K562 (cell line): ENCODE results near the gene MAD2L1BP. TPM values are rescaled to one million over a fixed set of nuclear protein-coding genes. Genes with fewer than 3 reads are reported as not detected.
A peak's percentile ranks its signal among the peaks of the same experiment; 100 is the strongest.

Experiments
- BCOR ChIP-seq: fragments of 450-650 bp; IDR thresholded peaks from 2 replicates; pipeline ENCODE4 v1.6.1; 2016
- E2F5 ChIP-seq: sonication (generic); formaldehyde crosslinking; IDR thresholded peaks from 2 replicates; pipeline ENCODE4 v1.8.0; 2022; ENCODE audit warnings: mild to moderate bottlenecking, missing genetic modification reagents
- ELF2 ChIP-seq: fragments of 250-450 bp; sonication (Bioruptor Pico); IDR thresholded peaks from 2 replicates; pipeline ENCODE4 v1.5.0; 2021; ENCODE audit warnings: mild to moderate bottlenecking
- IRF2 ChIP-seq: sonication (generic); formaldehyde crosslinking; IDR thresholded peaks from 2 replicates; pipeline ENCODE4 v1.8.1; 2022; ENCODE audit warnings: mild to moderate bottlenecking, missing genetic modification reagents
- MXI1 ChIP-seq: IDR thresholded peaks from 2 replicates; pipeline ENCODE4 v1.6.1; 2011; ENCODE audit warnings: low read depth, mild to moderate bottlenecking, improper control_type of control experiment, low read length
- PCBP1 ChIP-seq: fragments of 200-400 bp; formaldehyde crosslinking; IDR thresholded peaks from 2 replicates; pipeline ENCODE4 v1.6.1; 2018; ENCODE audit warnings: mild to moderate bottlenecking, low read depth, low read length; ENCODE audit not compliant: poor library complexity, severe bottlenecking
- RNF2 ChIP-seq: sonication (generic); IDR thresholded peaks from 2 replicates; pipeline ENCODE4 v1.6.1; 2016
- ZNF785 ChIP-seq: fragments of 250-450 bp; sonication (Bioruptor Pico); IDR thresholded peaks from 2 replicates; pipeline ENCODE4 v1.4.0; 2020; ENCODE audit warnings: mild to moderate bottlenecking
- polyA plus RNA-seq, 8 experiments: library from polyadenylated mRNA; depleted of rRNA in 4 of 8; stranded (reverse) in 5 of 8; unstranded in 3 of 8; fragments of >200 nt; fragmentation: Nextera tagmentation in 2 of 8; fragmentation: Illumina TruSeq in 1 of 8; extraction: Ambion mirVana in 2 of 8; extraction: Trizol in 1 of 8; gene quantifications; 2 replicates each; pipeline versions ENCODE4 v1.2.1 to v1.2.3, GENCODE V29; 2011 to 2014; ENCODE audit warnings: inconsistent platforms in 1 of 8, missing spikeins in 1 of 8
- total RNA-seq, 7 experiments: library from RNA; depleted of rRNA in 6 of 7; stranded (reverse); fragments of >200 nt in 6 of 7; fragmentation: Illumina TruSeq in 2 of 7; extraction: Trizol in 2 of 7; gene quantifications; 2 replicates each; pipeline versions ENCODE4 v1.2.1 to v1.2.3, GENCODE V29; 2011 to 2021; ENCODE audit warnings: low replicate concordance in 1 of 7
- TF ChIP-seq, protein P1 (sequence below): sonication (generic); formaldehyde crosslinking; IDR thresholded peaks from 2 replicates; pipeline ENCODE4 v1.8.1; 2023; ENCODE audit warnings: mild to moderate bottlenecking, missing genetic modification reagents, moderate library complexity
- TF ChIP-seq, protein P2 (sequence below), 3 experiments: IDR thresholded peaks in 2 of 3; conservative IDR thresholded peaks in 1 of 3; 2 replicates each; pipeline ENCODE4 v1.5.1; 2011 to 2012; ENCODE audit warnings: low read length in 3 of 3, mild to moderate bottlenecking in 3 of 3, control low read depth in 2 of 3, improper control_type of control experiment in 1 of 3, inconsistent platforms in 1 of 3, low read depth in 1 of 3, mixed read lengths in 1 of 3, moderate library complexity in 1 of 3; ENCODE audit not compliant: insufficient read depth in 2 of 3
- TF ChIP-seq, protein P3 (sequence below), 2 experiments: IDR thresholded peaks; 2 replicates each; pipeline ENCODE4 v1.6.1; 2012; ENCODE audit warnings: improper control_type of control experiment in 2 of 2, low read depth in 2 of 2, low read length in 2 of 2, borderline replicate concordance in 1 of 2
- TF ChIP-seq, protein P4 (sequence below): sonication (generic); formaldehyde crosslinking; IDR thresholded peaks from 2 replicates; pipeline ENCODE4 v1.8.0; 2022; ENCODE audit warnings: mild to moderate bottlenecking, low read depth, missing genetic modification reagents

The MAD2L1BP gene
- total and polyA plus RNA-seq, 9 of the 15 experiments (the other 6 are each of a cell fraction or from before 2014, with no cell fraction given): 69.7 to 321 (median 111) TPM

DNA sequence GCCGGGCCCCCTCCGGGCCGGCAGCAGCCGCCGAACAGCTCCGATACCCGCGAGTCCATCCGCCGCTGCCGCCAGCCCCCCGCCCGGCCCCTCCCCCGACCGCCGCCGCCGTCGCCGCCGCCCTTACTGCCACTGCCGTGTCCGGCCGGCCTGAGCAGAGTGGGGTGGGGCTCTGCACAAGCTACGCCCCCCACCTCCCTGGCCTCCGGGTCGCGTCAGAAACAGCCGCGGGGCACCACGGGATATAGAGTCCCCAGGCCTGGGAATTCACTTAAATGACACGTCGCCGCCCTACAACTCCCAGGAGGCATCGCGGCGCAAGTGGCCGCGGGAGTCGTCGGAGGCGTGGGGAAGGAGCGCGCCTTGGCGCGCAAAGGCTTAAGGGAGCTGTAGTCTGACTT lies 6.5 kb upstream of the MAD2L1BP start, which contains the start of gene GTPBP2 (continued):
- TF ChIP-seq E2F5 (CRISPR knock-in tag) (0 out of 2 replicates have a peak, but pooled peaks have one; percentile 2), PCBP1 (peak; percentile 71), BCOR (no peak), IRF2 (CRISPR knock-in tag) (no peak), MXI1 (peak; percentile 65), RNF2 (0 out of 2 replicates have a peak, but pooled peaks have one; percentile 3), ZNF785 (no peak), ELF2 (no peak)
- TF ChIP-seq, protein P1, sequence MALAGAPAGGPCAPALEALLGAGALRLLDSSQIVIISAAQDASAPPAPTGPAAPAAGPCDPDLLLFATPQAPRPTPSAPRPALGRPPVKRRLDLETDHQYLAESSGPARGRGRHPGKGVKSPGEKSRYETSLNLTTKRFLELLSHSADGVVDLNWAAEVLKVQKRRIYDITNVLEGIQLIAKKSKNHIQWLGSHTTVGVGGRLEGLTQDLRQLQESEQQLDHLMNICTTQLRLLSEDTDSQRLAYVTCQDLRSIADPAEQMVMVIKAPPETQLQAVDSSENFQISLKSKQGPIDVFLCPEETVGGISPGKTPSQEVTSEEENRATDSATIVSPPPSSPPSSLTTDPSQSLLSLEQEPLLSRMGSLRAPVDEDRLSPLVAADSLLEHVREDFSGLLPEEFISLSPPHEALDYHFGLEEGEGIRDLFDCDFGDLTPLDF (CRISPR knock-in tag): peak; percentile 91; the same call in 1 of the 2 replicates
- TF ChIP-seq, protein P2, sequence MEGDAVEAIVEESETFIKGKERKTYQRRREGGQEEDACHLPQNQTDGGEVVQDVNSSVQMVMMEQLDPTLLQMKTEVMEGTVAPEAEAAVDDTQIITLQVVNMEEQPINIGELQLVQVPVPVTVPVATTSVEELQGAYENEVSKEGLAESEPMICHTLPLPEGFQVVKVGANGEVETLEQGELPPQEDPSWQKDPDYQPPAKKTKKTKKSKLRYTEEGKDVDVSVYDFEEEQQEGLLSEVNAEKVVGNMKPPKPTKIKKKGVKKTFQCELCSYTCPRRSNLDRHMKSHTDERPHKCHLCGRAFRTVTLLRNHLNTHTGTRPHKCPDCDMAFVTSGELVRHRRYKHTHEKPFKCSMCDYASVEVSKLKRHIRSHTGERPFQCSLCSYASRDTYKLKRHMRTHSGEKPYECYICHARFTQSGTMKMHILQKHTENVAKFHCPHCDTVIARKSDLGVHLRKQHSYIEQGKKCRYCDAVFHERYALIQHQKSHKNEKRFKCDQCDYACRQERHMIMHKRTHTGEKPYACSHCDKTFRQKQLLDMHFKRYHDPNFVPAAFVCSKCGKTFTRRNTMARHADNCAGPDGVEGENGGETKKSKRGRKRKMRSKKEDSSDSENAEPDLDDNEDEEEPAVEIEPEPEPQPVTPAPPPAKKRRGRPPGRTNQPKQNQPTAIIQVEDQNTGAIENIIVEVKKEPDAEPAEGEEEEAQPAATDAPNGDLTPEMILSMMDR (IDR thresholded peaks at IDR 0.05 in 2 of 3, conservative IDR thresholded peaks at IDR 0.05 in 1 of 3; ENCODE audit: insufficient read depth in 2 of 3, low read depth in 1 of 3, low read length in 3 of 3): peak in 1 of 3 experiments; percentile 17; a peak in 2 of 6 replicates
- TF ChIP-seq, protein P3, sequence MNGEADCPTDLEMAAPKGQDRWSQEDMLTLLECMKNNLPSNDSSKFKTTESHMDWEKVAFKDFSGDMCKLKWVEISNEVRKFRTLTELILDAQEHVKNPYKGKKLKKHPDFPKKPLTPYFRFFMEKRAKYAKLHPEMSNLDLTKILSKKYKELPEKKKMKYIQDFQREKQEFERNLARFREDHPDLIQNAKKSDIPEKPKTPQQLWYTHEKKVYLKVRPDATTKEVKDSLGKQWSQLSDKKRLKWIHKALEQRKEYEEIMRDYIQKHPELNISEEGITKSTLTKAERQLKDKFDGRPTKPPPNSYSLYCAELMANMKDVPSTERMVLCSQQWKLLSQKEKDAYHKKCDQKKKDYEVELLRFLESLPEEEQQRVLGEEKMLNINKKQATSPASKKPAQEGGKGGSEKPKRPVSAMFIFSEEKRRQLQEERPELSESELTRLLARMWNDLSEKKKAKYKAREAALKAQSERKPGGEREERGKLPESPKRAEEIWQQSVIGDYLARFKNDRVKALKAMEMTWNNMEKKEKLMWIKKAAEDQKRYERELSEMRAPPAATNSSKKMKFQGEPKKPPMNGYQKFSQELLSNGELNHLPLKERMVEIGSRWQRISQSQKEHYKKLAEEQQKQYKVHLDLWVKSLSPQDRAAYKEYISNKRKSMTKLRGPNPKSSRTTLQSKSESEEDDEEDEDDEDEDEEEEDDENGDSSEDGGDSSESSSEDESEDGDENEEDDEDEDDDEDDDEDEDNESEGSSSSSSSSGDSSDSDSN (IDR thresholded peaks at IDR 0.05; ENCODE audit: borderline replicate concordance in 1 of 2, low read depth in 2 of 2, low read length in 2 of 2): 0 out of 4 replicates have a peak, but pooled peaks have one; percentile 49 to 62
- TF ChIP-seq, protein P4, sequence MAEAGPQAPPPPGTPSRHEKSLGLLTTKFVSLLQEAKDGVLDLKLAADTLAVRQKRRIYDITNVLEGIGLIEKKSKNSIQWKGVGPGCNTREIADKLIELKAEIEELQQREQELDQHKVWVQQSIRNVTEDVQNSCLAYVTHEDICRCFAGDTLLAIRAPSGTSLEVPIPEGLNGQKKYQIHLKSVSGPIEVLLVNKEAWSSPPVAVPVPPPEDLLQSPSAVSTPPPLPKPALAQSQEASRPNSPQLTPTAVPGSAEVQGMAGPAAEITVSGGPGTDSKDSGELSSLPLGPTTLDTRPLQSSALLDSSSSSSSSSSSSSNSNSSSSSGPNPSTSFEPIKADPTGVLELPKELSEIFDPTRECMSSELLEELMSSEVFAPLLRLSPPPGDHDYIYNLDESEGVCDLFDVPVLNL (CRISPR knock-in tag): no peak
